ENCODE results near the gene KIF5C. TPM values are rescaled to one million over a fixed set of nuclear protein-coding genes. Genes with fewer than 3 reads are reported as not detected.

Gene KIF5C
- total and polyA plus RNA-seq, 2 of the 13 experiments (the other 11 are each of a cell fraction or from before 2014, with no cell fraction given), result 0.15 to 0.20 TPM

- TF ChIP-seq IRF1 (CRISPR knock-in tag; IDR thresholded peaks at IDR 0.05; ENCODE audit: low read depth), result no peak
- TF ChIP-seq REST (IDR thresholded peaks at IDR 0.05; ENCODE audit: borderline replicate concordance in 1 of 2, low read depth in 1 of 2, low read length in 2 of 2), result no peak
- no peak for TF ChIP-seq EEA1 (CRISPR knock-in tag; IDR thresholded peaks at IDR 0.05; ENCODE audit: borderline replicate concordance)
- TF ChIP-seq RFX1 (IDR thresholded peaks at IDR 0.05), result no peak
- no peak for TF ChIP-seq HNF1A (IDR thresholded peaks at IDR 0.05; ENCODE audit: low read depth)
- TF ChIP-seq HNF1A (CRISPR knock-in tag; IDR thresholded peaks at IDR 0.05; ENCODE audit: borderline replicate concordance), result no peak
- TF ChIP-seq POGK (CRISPR knock-in tag; conservative IDR thresholded peaks at IDR 0.05), result no peak
- no peak for TF ChIP-seq HNRNPK (IDR thresholded peaks at IDR 0.05; ENCODE audit: low read depth, low read length, poor library complexity, severe bottlenecking)
- TF ChIP-seq YY1 (IDR thresholded peaks at IDR 0.05; ENCODE audit: insufficient read depth, insufficient replicate concordance, low read depth, low read length), result no peak
- TF ChIP-seq ZNF772 (CRISPR knock-in tag; IDR thresholded peaks at IDR 0.05), result no peak
- no peak for TF ChIP-seq SOX5 (CRISPR knock-in tag; IDR thresholded peaks at IDR 0.05; ENCODE audit: borderline replicate concordance)
Measured at GRCh38 chr2:149056541-149057255, 181.7 kb downstream of the KIF5C start (continued).
